ENCODE data around the gene VPREB1.
"Not testable (repeated sequence)": the region's sequence is repeated elsewhere in the genome, so short reads cannot be mapped to it uniquely, and the experiment has no call there.

Gene VPREB1

GRCh38 chr22:22287106-22287626 lies 42.6 kb downstream of the VPREB1 start:
- H3K27ac ChIP-seq (replicated peaks); H3K4me3 ChIP-seq (replicated peaks; ENCODE audit: insufficient read depth, low read length); H3K27me3 ChIP-seq (ENCODE audit: insufficient read depth, poor library complexity, severe bottlenecking); DNase-seq (ENCODE audit: low read depth in 1 of 2, low spot score in 1 of 2): not testable (repeated sequence)

- not testable (repeated sequence) for H3K27me3 ChIP-seq (ENCODE audit: insufficient read depth, poor library complexity, severe bottlenecking); H3K4me3 ChIP-seq (replicated peaks; ENCODE audit: insufficient read depth, low read length); DNase-seq (ENCODE audit: low read depth in 1 of 2, low spot score in 1 of 2); H3K27ac ChIP-seq (replicated peaks)
These were observed 45.1 kb downstream of the VPREB1 start for GRCh38 chr22:22289666-22290065.

GRCh38 chr22:22291129-22291806 lies 46.7 kb downstream of the VPREB1 start:
- not testable (repeated sequence) for H3K4me3 ChIP-seq (replicated peaks; ENCODE audit: insufficient read depth, low read length); DNase-seq (ENCODE audit: low read depth in 1 of 2, low spot score in 1 of 2); H3K27ac ChIP-seq (replicated peaks); H3K27me3 ChIP-seq (ENCODE audit: insufficient read depth, poor library complexity, severe bottlenecking)

GRCh38 chr22:22292656-22293055 lies 48.1 kb downstream of the VPREB1 start:
- not testable (repeated sequence) for DNase-seq (ENCODE audit: low read depth in 1 of 2, low spot score in 1 of 2); H3K4me3 ChIP-seq (replicated peaks; ENCODE audit: insufficient read depth, low read length); H3K27me3 ChIP-seq (ENCODE audit: insufficient read depth, poor library complexity, severe bottlenecking)

GRCh38 chr22:22293436-22293835 lies 48.9 kb downstream of the VPREB1 start:
- H3K27me3 ChIP-seq (ENCODE audit: insufficient read depth, poor library complexity, severe bottlenecking); DNase-seq (ENCODE audit: low read depth in 1 of 2, low spot score in 1 of 2); H3K27ac ChIP-seq (replicated peaks); H3K4me3 ChIP-seq (replicated peaks; ENCODE audit: insufficient read depth, low read length): not testable (repeated sequence)

More at GRCh38 chr22:22292656-22293055, 48.1 kb downstream of the VPREB1 start:
- not testable (repeated sequence) for H3K27ac ChIP-seq (replicated peaks)

- DNase-seq (ENCODE audit: low read depth in 1 of 2, low spot score in 1 of 2); H3K27ac ChIP-seq (replicated peaks); H3K4me3 ChIP-seq (replicated peaks; ENCODE audit: insufficient read depth, low read length); H3K27me3 ChIP-seq (ENCODE audit: insufficient read depth, poor library complexity, severe bottlenecking): not testable (repeated sequence)
These were observed 50.1 kb downstream of the VPREB1 start for GRCh38 chr22:22294641-22295040.

All from HL-60 (cell line).